Pons (tissue), 1 donor: Measurements from ENCODE around the gene NFIB.

ENCODE experiments used
- DNase-seq: peaks from one replicate; pipeline ENCODE4 v3.0.0-alpha.2; 2016; ENCODE audit warnings: low spot score

The NFIB gene

DNA sequence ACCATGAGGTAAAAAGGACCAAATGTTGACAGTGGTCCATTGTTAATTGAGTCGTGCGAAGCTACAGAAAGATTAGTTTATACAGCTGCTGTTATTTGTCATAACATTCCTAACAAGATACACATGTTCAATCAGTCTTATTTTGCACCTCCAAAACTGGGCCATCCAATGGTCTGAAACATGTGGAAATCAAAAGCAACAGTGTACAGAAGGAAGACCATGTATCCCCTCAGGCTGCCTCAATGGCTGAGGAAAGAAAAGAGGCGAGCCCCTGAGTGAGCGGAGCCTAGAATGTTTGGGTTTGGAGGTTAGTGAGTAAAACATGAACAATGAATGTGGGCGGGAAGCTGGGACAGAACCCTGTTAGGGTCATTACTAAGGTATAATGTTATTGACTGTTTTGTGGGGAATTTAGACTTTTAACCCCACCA, 35.6 kb downstream of the NFIB start:
- DNase-seq = no peak

DNA sequence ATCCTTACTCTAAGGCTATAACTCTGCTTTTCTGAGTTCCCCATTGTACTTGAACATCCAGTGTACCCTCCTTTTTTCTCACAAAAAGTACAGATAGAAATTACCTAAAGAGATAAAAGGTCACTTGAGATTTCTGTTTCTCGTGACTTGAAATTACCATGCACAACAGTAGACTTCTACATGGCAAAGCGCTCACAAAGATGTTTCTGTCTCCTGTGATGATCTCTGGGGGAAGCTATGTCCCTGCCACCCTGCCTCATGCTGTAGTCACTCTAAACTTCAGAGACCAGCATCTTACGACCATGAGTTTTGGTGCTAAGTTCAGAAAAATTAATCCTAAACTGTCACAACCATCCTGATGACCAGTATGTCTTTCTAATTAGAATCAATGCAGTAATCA, 36.2 kb downstream of the NFIB start:
- DNase-seq = peak; percentile 59

GRCh38 chr9:14277244-14277643, 36.7 kb downstream of the NFIB start:
- DNase-seq = peak; percentile 31

GRCh38 chr9:14275331-14275730, 38.6 kb downstream of the NFIB start:
- no peak for DNase-seq

DNA sequence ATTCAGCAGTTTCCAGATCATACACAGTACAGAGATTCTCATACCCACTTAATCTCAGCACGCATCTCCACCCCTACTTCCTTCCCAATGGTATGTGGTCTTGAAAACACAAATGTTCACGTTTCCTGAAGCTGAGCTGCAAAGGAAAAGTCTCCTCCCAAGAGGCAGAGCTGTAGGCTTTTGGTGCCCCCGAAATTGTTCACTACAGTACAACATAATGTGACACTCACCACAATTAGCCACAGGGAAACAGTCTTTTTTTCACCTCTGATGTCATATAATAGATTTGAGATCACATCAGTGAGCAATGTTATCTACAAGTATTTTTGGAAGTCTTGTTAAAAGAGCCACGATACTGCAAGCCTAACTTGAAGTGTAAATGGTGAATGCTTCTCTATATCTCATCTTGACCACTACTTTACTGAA, 40.2 kb downstream of the NFIB start:
- peak; percentile 44 for DNase-seq

- DNase-seq = peak; percentile 56
Observed at GRCh38 chr9:14272927-14273528, 40.9 kb downstream of the NFIB start.

DNA sequence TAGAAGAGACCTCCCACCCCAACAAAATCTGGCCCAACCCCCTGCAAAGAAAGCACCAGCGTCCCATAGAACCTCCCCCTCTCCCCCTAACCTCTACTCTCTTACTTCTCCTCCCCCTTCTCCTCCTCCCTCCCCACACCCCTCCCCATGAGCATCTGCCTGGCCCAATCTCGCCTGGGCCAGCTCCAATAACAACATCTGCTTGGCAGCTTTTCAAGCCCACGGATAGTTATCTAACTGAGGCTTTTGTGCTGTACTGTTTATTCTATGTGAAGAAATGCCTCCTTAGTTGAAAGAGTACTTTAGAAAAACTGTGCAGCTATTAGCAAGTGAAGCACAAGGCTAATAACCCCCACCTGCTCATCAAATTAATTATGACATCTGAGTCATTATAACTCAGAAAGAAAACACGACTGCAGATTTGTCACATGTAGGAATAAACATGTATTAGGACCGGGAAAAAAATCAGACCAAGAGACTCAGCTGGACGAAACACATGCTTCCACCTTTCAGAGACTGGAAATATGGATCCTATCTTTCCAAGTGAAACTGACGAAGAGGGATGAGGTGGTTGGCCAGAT, 42.8 kb downstream of the NFIB start:
- DNase-seq = peak; percentile 77

GRCh38 chr9:14270358-14271092, 43.4 kb downstream of the NFIB start:
- no peak for DNase-seq

- DNase-seq = no peak
Observed at GRCh38 chr9:14269916-14270315, 44.0 kb downstream of the NFIB start.

DNA sequence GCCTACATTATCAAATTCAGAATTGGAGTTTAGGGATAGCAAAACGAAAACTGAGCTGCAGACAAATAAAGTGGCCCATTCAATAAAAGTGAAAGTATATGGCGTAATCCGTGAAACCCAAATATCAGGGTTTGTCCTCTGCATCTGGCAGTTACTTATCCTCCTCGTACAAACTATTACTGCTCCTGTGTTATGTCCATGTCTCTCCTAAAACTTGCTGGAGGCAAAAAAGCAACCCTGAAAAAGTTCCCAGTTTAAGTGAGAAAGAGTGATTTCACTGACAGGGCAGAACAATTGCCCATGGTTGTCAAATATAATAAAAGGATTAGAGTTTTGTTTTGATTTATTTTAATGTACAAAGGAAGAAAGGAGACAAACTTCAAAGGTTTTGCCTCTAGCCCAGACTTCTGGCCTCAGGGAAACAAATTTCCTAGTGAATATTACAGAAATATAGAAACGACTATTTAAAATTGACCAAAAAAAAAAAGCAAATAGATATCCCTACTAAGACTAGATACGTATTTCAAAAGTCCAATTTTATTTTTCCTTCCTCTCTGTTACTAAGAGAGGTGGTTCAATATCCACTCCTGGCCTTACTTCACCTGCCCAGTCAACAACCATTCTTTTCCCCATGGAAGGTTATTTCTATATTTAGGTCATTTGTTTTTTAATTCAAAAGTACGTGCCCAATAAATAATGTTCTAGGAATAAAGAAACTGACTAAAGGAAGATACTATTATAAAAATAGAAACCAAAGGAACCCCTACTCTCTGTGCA, 50.0 kb downstream of the NFIB start:
- no peak for DNase-seq

DNA sequence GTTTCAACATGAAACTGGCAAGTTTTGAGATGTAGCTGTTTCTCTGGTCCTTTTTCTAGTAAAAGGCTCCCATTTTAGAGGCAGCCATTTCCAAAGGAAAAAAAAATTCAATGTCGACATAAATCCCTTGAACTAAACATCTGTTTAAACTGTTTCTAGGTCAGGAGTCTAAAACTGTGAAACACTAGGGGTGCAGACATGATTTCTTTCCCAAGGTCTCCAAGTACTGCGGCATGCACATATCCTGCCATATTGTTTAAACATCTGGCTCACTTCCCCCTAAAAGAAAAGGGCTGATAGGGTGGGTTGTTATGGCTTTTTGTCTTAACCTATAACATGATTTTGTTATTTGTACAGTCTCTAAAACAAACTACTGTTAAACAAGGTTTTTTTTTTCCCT, 51.1 kb downstream of the NFIB start:
- DNase-seq = no peak

DNA sequence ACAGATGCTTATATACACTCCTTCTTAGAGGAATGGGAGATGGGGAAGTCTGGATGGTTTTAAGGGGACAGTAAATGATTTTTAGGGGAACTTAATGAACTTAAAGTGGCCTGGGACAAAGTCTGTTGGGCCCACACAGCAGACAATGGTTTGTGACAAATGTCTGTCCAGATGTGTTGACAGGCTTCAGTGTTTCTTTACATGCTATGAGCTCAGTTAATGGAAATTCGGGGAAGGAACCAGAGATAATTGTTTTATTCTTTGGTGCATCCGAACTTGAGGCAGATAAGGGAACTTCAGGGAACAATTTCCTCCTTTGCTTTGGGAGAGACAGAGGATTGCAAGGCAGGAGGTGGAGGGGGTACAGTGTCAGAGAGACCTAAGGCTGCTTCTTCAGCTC, 52.3 kb downstream of the NFIB start:
- DNase-seq = no peak

- DNase-seq = no peak
Observed at GRCh38 chr9:14260101-14260500, 53.8 kb downstream of the NFIB start.

DNA sequence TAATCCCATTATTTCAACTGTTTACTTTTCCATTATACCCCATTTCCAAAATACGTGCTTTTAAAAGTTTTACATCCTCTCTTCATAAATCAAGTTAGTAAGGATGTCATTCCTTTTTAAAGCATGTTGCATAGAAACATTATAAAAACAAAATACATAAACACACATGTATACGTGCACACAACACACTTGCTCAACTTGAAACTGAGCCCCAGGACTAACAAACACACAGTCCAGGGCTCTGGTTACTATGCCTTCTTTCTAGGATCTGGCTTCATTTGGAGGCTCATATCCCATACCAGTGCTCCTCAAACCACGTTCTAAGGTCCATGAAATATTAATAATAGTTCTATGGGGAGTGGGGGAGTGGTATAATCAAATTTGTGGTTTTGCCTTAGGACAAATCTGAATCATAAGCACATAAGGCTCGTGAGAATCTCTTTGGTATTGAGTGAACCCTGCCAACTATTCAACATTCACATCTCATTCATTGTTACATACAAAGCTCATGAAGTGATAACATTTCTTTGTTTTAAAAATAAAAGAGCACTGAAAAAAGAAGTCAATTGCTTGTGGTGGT, 55.2 kb downstream of the NFIB start:
- no peak for DNase-seq

DNA sequence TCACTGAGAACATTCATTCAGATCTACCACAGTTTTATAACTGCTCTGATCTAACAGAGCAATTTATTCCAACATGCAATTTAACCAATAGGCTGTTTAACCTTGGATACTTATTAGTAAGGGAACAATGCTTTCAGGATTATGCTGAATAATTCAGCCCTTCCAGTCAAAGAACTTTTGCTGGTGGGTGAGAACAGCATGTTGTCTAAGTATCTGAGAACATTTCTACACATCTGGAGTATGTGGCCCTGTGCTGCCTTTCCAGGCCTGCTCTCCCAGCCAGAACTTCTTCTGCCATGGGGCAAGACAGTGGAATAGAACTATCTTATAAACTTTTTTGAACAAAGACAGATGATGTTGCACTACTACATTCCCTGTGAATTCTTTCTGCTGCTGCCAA, 55.8 kb downstream of the NFIB start:
- no peak for DNase-seq

DNA sequence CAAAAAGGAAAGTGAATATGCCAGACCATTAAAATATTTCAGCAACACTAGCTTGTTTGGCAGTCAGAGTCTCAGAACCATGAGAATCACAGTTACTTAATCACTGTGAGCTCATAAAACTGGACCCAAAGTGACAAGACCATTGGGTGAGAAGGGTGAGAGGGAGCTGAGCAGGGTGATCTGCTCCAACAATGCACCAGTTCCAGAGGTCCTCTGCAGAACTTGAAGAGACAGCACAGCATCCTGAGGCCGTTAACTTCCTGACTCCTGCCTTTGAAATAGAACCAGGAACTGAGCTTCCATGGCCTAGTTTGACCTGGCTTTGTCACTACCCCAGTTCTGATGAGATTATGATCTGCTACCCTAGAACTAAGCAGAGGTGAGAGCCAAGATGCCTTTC, 57.4 kb downstream of the NFIB start:
- no peak for DNase-seq

DNA sequence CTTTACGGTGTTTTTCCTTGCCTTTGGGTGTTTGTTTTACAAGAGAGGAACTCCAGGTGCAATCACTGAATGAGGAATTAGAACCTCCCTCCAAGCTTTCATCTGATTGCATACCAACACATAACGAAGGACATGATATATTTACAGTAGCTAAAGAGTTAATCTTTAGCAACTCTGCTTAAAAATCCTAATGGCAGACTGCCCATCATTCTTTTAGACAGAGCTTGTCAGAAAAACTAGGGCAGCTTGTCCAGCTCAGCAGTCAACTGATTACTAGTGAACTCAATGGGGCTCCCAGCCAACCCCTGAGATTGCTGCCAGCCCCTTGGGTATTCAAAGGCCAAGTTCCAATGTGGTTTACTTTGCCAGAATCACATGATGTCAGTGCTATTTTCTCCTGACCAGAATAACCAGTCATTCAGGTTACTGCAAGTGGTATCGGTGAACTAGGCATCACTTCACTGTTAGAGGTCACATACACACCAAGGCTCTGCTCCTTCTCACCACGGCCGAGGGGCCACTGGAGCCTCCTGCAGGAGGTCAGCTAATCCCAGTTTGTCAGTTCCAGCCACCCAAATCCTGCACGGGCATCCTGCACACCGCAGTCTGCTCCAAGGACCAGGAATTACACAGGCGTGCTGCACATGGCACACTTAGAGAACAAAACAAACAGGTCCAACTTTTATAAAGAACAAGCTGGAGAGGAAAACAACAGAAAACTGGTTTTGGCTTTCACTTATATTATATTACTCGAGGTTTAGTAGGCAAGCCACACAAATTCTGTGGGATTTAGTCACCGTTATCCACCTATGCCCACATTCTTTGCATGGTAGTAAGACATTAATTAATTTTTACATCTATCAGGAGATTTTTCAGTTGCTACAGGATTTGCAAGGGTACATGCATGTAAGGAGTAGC, 62.5 kb downstream of the NFIB start:
- peak; percentile 87 for DNase-seq

GRCh38 chr9:14250794-14251153, 63.2 kb downstream of the NFIB start:
- DNase-seq = no peak

DNA sequence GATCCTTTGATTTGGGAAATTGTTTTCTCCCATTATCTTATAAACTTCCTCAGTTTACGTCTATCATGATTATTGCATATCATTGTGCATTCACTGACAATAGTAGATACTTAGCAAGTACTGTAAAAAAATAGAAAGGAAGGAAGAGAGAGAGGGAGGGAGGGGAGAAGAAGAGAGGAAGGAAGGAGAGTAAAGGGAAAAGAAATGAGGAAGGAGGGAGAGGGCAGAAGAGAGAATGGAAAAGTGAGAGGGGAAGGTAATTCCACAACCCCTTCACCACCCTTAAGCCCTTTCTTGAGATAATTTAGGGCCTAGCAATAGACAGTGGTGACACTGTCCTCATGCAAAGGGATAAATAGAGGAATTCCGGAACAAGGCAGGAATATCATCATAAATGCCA, 64.4 kb downstream of the NFIB start:
- DNase-seq = no peak

DNA sequence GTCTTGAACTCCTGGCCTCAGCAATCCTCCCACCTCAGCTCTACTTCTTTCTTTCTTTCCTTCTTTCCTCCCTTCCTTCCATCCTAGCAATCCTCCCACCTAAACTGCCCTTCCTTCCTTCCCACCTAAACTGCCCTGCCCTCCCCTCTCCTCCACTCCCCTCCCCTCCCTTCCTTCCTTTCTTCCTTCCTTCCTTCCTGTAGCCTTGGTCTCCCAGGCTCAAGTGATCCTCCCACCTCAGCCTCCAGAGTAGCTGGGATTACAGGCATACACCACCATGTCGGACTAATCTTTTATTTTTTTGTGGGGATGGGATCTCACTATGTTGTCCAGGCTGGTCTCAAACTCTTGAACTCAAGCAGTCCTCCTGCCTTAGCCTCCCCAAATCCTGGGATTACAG, 65.8 kb downstream of the NFIB start:
- no peak for DNase-seq

GRCh38 chr9:14247577-14247976, 66.4 kb downstream of the NFIB start:
- no peak for DNase-seq
